K562 (cell line): ENCODE data around the gene ELL3. TPM values are rescaled to one million over a fixed set of nuclear protein-coding genes. Genes with fewer than 3 reads are reported as not detected.
A peak's percentile ranks its signal among the peaks of the same experiment; 100 is the strongest.

ENCODE experiments used
- AFF4 ChIP-seq: sonication (generic); formaldehyde crosslinking; IDR thresholded peaks from 2 replicates; pipeline ENCODE4 v1.8.0; 2023; ENCODE audit warnings: mild to moderate bottlenecking, missing genetic modification reagents
- BHLHE40 ChIP-seq: IDR thresholded peaks from 2 replicates; pipeline ENCODE4 v1.6.1; 2011; ENCODE audit warnings: low read length, improper control_type of control experiment
- CHD1 ChIP-seq: fragments of 200-600 bp; sonication (generic); IDR thresholded peaks from one replicate; pipeline ENCODE4 v1.6.1; 2012; ENCODE audit warnings: mild to moderate bottlenecking, moderate library complexity, low read length, inconsistent platforms
- CXXC5 ChIP-seq: fragments of 250-450 bp; sonication (Bioruptor Pico); IDR thresholded peaks from 2 replicates; pipeline ENCODE4 v1.8.0; 2022; ENCODE audit warnings: inconsistent platforms, mild to moderate bottlenecking, moderate library complexity
- E2F6 ChIP-seq, 2 experiments: IDR thresholded peaks; 2 replicates each; pipeline ENCODE4 v1.6.1; 2011; ENCODE audit warnings: borderline replicate concordance in 1 of 2, control low read depth in 1 of 2, low read depth in 1 of 2, low read length in 1 of 2, mild to moderate bottlenecking in 1 of 2, mixed read lengths in 1 of 2, moderate library complexity in 1 of 2; ENCODE audit not compliant: insufficient read depth in 1 of 2, insufficient read length in 1 of 2, poor library complexity in 1 of 2, severe bottlenecking in 1 of 2; ENCODE audit errors: extremely low read depth in 1 of 2
- GATAD2A ChIP-seq: fragments of 450-650 bp; IDR thresholded peaks from 2 replicates; pipeline ENCODE4 v1.6.1; 2017
- HMGXB4 ChIP-seq: sonication (generic); formaldehyde crosslinking; IDR thresholded peaks from 2 replicates; pipeline ENCODE4 v1.8.1; 2023; ENCODE audit warnings: mild to moderate bottlenecking, missing genetic modification reagents
- HNRNPLL ChIP-seq: fragments of 200-400 bp; formaldehyde crosslinking; IDR thresholded peaks from 2 replicates; pipeline ENCODE4 v1.6.1; 2017; ENCODE audit warnings: low read length, low read depth, mild to moderate bottlenecking; ENCODE audit not compliant: poor library complexity, severe bottlenecking
- IRF1 ChIP-seq: sonication (generic); formaldehyde crosslinking; IDR thresholded peaks from 2 replicates; pipeline ENCODE4 v1.8.0; 2022; ENCODE audit warnings: missing genetic modification reagents, mild to moderate bottlenecking, borderline replicate concordance
- LCOR ChIP-seq: sonication (generic); formaldehyde crosslinking; IDR thresholded peaks from 2 replicates; pipeline ENCODE4 v1.8.0; 2022; ENCODE audit warnings: mild to moderate bottlenecking, missing genetic modification reagents
- MNT ChIP-seq, 2 experiments: fragments of 450-650 bp; conservative IDR thresholded peaks; 2 replicates each; pipeline ENCODE4 v1.6.1; 2017; ENCODE audit warnings: mild to moderate bottlenecking in 2 of 2, moderate library complexity in 2 of 2
- NRF1 ChIP-seq, 2 experiments: fragments of 450-650 bp; IDR thresholded peaks in 1 of 2; conservative IDR thresholded peaks in 1 of 2; 2 replicates each; pipeline ENCODE4 v1.6.1; 2014; ENCODE audit warnings: mild to moderate bottlenecking in 2 of 2
- POLR2G ChIP-seq: fragments of 200-400 bp; formaldehyde crosslinking; IDR thresholded peaks from 2 replicates; pipeline ENCODE4 v1.6.1; 2017; ENCODE audit warnings: low read depth, mild to moderate bottlenecking, antibody characterized with exemption, low read length, moderate library complexity
- RNF2 ChIP-seq: sonication (generic); IDR thresholded peaks from 2 replicates; pipeline ENCODE4 v1.6.1; 2016
- ZBTB17 ChIP-seq: fragments of 450-650 bp; formaldehyde crosslinking; IDR thresholded peaks from 2 replicates; pipeline ENCODE4 v1.4.0; 2020; ENCODE audit warnings: mild to moderate bottlenecking
- ZNF431 ChIP-seq: sonication (generic); formaldehyde crosslinking; IDR thresholded peaks from 2 replicates; pipeline ENCODE4 v1.8.0; 2022; ENCODE audit warnings: mild to moderate bottlenecking, missing genetic modification reagents
- polyA plus RNA-seq, 8 experiments: library from polyadenylated mRNA; depleted of rRNA in 4 of 8; stranded (reverse) in 5 of 8; unstranded in 3 of 8; fragments of >200 nt; fragmentation: Nextera tagmentation in 2 of 8; fragmentation: Illumina TruSeq in 1 of 8; extraction: Ambion mirVana in 2 of 8; extraction: Trizol in 1 of 8; gene quantifications; 2 replicates each; pipeline versions ENCODE4 v1.2.1 to v1.2.3, GENCODE V29; 2011 to 2014; ENCODE audit warnings: inconsistent platforms in 1 of 8, missing spikeins in 1 of 8
- total RNA-seq, 7 experiments: library from RNA; depleted of rRNA in 6 of 7; stranded (reverse); fragments of >200 nt in 6 of 7; fragmentation: Illumina TruSeq in 2 of 7; extraction: Trizol in 2 of 7; gene quantifications; 2 replicates each; pipeline versions ENCODE4 v1.2.1 to v1.2.3, GENCODE V29; 2011 to 2021; ENCODE audit warnings: low replicate concordance in 1 of 7

ELL3 gene
- total and polyA plus RNA-seq, 9 of the 15 experiments (the other 6 are each of a cell fraction or from before 2014, with no cell fraction given): 0.80 to 5.2 (median 2.6) TPM

GRCh38 chr15:43746245-43746902, 30.4 kb downstream of the ELL3 start, which contains the start of gene PDIA3 (continued):
- peak; percentile 82 for TF ChIP-seq CXXC5 (CRISPR knock-in tag)
- 0 out of 2 replicates have a peak, but pooled peaks have one; percentile 5 for TF ChIP-seq BHLHE40
- peak; percentile 58; the same call in 1 of the 2 replicates for TF ChIP-seq AFF4 (CRISPR knock-in tag)
- peak; percentile 22; the same call in 1 of the 2 replicates for TF ChIP-seq LCOR (CRISPR knock-in tag)
- peak; percentile 47 to 91 for TF ChIP-seq E2F6 (IDR thresholded peaks at IDR 0.05; ENCODE audit: borderline replicate concordance in 1 of 2, extremely low read depth in 1 of 2, insufficient read depth in 1 of 2, insufficient read length in 1 of 2, low read depth in 1 of 2, low read length in 1 of 2, poor library complexity in 1 of 2, severe bottlenecking in 1 of 2)
- TF ChIP-seq MNT (conservative IDR thresholded peaks at IDR 0.05): peak; percentile 33 to 72
- TF ChIP-seq NRF1 (conservative IDR thresholded peaks at IDR 0.05 in 1 of 2, IDR thresholded peaks at IDR 0.05 in 1 of 2): peak; percentile 62 to 67
- 0 out of 2 replicates have a peak, but pooled peaks have one; percentile 58 for TF ChIP-seq RNF2
- peak; percentile 50; the same call in 1 of the 2 replicates for TF ChIP-seq GATAD2A
- peak; percentile 98 for TF ChIP-seq POLR2G
- TF ChIP-seq ZBTB17 (CRISPR knock-in tag): peak; percentile 89; the same call in 1 of the 2 replicates
- peak; percentile 49 for TF ChIP-seq HNRNPLL
- peak; percentile 64; the same call in 1 of the 2 replicates for TF ChIP-seq IRF1 (CRISPR knock-in tag)
- peak; percentile 25 for TF ChIP-seq CHD1
- TF ChIP-seq ZNF431: peak; percentile 85
- peak; percentile 69 for TF ChIP-seq HMGXB4 (CRISPR knock-in tag)
